SK-N-SH treated with all-trans-retinoic acid at 6 μM for 48 hours (cell line): ENCODE data around the gene ASIC1.

Experiments used
- ATAC-seq: fragments of 200-7000 bp; cut with Tn5 transposase; 3 replicates; pipeline ENCODE4 v1.9.1; 2020; ENCODE audit warnings: mild to moderate bottlenecking, moderate library complexity
- ARNTL ChIP-seq: fragments of 450-650 bp; formaldehyde crosslinking; IDR thresholded peaks from 2 replicates; pipeline ENCODE4 v1.5.0; 2020; ENCODE audit warnings: low read depth, mild to moderate bottlenecking, moderate library complexity, borderline replicate concordance
- BACH2 ChIP-seq: fragments of 250-450 bp; sonication (Bioruptor Pico); IDR thresholded peaks from 2 replicates; pipeline ENCODE4 v1.9.0; 2021; ENCODE audit warnings: mild to moderate bottlenecking, borderline replicate concordance
- CSDC2 ChIP-seq: fragments of 250-450 bp; sonication (Bioruptor Pico); IDR thresholded peaks from 2 replicates; pipeline ENCODE4 v1.5.0; 2020; ENCODE audit warnings: mild to moderate bottlenecking, moderate library complexity
- ESRRG ChIP-seq: fragments of 250-450 bp; sonication (Bioruptor Pico); IDR thresholded peaks from 2 replicates; pipeline ENCODE4 v1.6.1; 2021; ENCODE audit warnings: mild to moderate bottlenecking
- GLIS3 ChIP-seq: fragments of 250-450 bp; sonication (Bioruptor Pico); IDR thresholded peaks from 2 replicates; pipeline ENCODE4 v1.5.0; 2020; ENCODE audit warnings: mild to moderate bottlenecking, moderate library complexity
- ISL1 ChIP-seq: fragments of 250-450 bp; sonication (Bioruptor Pico); IDR thresholded peaks from 2 replicates; pipeline ENCODE4 v2.1.2; 2022; ENCODE audit warnings: mild to moderate bottlenecking, moderate library complexity
- OSR1 ChIP-seq: fragments of 250-450 bp; sonication (Bioruptor Pico); IDR thresholded peaks from 2 replicates; pipeline ENCODE4 v1.8.0; 2022; ENCODE audit warnings: moderate library complexity, mild to moderate bottlenecking, inconsistent platforms
- PPARA ChIP-seq: fragments of 250-450 bp; sonication (Bioruptor Pico); IDR thresholded peaks from 2 replicates; pipeline ENCODE4 v1.5.0; 2020; ENCODE audit warnings: mild to moderate bottlenecking, borderline replicate concordance
- RARB ChIP-seq: fragments of 250-450 bp; sonication (Bioruptor Pico); IDR thresholded peaks from 2 replicates; pipeline ENCODE4 v1.8.0; 2021; ENCODE audit warnings: mild to moderate bottlenecking, moderate library complexity
- SNAI2 ChIP-seq: fragments of 250-450 bp; sonication (Bioruptor Pico); IDR thresholded peaks from 2 replicates; pipeline ENCODE4 v1.5.0; 2020; ENCODE audit warnings: mild to moderate bottlenecking, moderate library complexity
- TCF4 ChIP-seq: fragments of 250-450 bp; sonication (Bioruptor Pico); IDR thresholded peaks from 2 replicates; pipeline ENCODE4 v1.8.0; 2021; ENCODE audit warnings: mild to moderate bottlenecking, moderate library complexity, borderline replicate concordance
- TOX ChIP-seq: fragments of 250-450 bp; sonication (Bioruptor Pico); IDR thresholded peaks from 2 replicates; pipeline ENCODE4 v1.8.0; 2021; ENCODE audit warnings: mild to moderate bottlenecking, moderate library complexity, borderline replicate concordance
- ZC3H10 ChIP-seq: fragments of 250-450 bp; sonication (Bioruptor Pico); IDR thresholded peaks from 2 replicates; pipeline ENCODE4 v1.5.1; 2021; ENCODE audit warnings: mild to moderate bottlenecking, moderate library complexity
- ZFP3 ChIP-seq: fragments of 250-450 bp; sonication (Bioruptor Pico); IDR thresholded peaks from 2 replicates; pipeline ENCODE4 v1.5.0; 2020; ENCODE audit warnings: mild to moderate bottlenecking, moderate library complexity
- ZFP30 ChIP-seq: fragments of 450-650 bp; formaldehyde crosslinking; IDR thresholded peaks from 2 replicates; pipeline ENCODE4 v1.5.0; 2022; ENCODE audit warnings: mild to moderate bottlenecking, moderate library complexity
- ZNF565 ChIP-seq: fragments of 450-650 bp; formaldehyde crosslinking; conservative IDR thresholded peaks from 2 replicates; pipeline ENCODE4 v1.5.0; 2020; ENCODE audit warnings: low read depth, mild to moderate bottlenecking, moderate library complexity
- ZNF70 ChIP-seq: fragments of 450-650 bp; formaldehyde crosslinking; IDR thresholded peaks from 2 replicates; pipeline ENCODE4 v1.5.0; 2020; ENCODE audit warnings: mild to moderate bottlenecking, moderate library complexity
- ZNF8 ChIP-seq: fragments of 450-650 bp; formaldehyde crosslinking; IDR thresholded peaks from 2 replicates; pipeline ENCODE4 v1.5.0; 2020; ENCODE audit warnings: mild to moderate bottlenecking, moderate library complexity
- TF ChIP-seq, protein P1 (sequence below): fragments of 250-450 bp; sonication (Bioruptor Pico); IDR thresholded peaks from 2 replicates; pipeline ENCODE4 v1.8.0; 2021; ENCODE audit warnings: low read depth, mild to moderate bottlenecking, moderate library complexity, borderline replicate concordance
- TF ChIP-seq, protein P2 (sequence below): fragments of 250-450 bp; sonication (Bioruptor Pico); IDR thresholded peaks from 2 replicates; pipeline ENCODE4 v1.5.1; 2020; ENCODE audit warnings: low read depth, mild to moderate bottlenecking, moderate library complexity
- TF ChIP-seq, protein P3 (sequence below): fragments of 250-450 bp; sonication (Bioruptor Pico); IDR thresholded peaks from 2 replicates; pipeline ENCODE4 v1.5.0; 2020; ENCODE audit warnings: mild to moderate bottlenecking, moderate library complexity
- TF ChIP-seq, protein P4 (sequence below): fragments of 250-450 bp; sonication (Bioruptor Pico); IDR thresholded peaks from 2 replicates; pipeline ENCODE4 v1.5.1; 2021; ENCODE audit warnings: mild to moderate bottlenecking, moderate library complexity

ASIC1 gene

GRCh38 chr12:50087151-50087550 lies 29.8 kb downstream of the ASIC1 start (continued):
- TF ChIP-seq, protein P1, sequence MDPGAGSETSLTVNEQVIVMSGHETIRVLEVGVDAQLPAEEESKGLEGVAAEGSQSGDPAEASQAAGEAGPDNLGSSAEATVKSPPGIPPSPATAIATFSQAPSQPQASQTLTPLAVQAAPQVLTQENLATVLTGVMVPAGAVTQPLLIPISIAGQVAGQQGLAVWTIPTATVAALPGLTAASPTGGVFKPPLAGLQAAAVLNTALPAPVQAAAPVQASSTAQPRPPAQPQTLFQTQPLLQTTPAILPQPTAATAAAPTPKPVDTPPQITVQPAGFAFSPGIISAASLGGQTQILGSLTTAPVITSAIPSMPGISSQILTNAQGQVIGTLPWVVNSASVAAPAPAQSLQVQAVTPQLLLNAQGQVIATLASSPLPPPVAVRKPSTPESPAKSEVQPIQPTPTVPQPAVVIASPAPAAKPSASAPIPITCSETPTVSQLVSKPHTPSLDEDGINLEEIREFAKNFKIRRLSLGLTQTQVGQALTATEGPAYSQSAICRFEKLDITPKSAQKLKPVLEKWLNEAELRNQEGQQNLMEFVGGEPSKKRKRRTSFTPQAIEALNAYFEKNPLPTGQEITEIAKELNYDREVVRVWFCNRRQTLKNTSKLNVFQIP, result no peak
- TF ChIP-seq ESRRG (CRISPR knock-in tag), result no peak
- TF ChIP-seq TOX, result no peak
- no peak for TF ChIP-seq ZNF565 (CRISPR knock-in tag)
- TF ChIP-seq ARNTL (CRISPR knock-in tag), result no peak
- TF ChIP-seq ZC3H10, result no peak
- no peak for TF ChIP-seq PPARA (CRISPR knock-in tag)
- no peak for TF ChIP-seq SNAI2 (CRISPR knock-in tag)
- TF ChIP-seq TCF4 (CRISPR knock-in tag), result no peak
- TF ChIP-seq, all 23 proteins: peak for 0

DNA sequence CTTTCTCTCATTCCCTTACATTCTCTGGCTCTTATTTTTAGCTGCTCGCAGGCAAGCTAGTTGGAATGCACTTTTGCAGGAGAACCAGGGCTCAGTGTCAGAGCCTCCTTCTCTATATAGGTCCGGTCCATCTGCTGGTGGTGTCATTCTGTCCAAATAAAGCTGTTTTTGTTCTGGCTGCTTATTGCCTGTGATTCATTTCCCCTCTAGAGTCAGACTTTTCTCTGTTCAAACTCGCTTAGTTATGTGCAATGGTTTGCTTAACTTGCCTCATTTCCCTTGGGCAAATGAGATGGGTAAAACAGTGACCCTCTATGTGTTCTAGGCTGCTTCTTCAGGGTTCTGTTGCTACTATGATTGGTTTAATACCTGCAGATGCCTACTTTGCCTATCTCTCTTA lies 30.6 kb downstream of the ASIC1 start:
- no peak for ATAC-seq

More for the DNA sequence above, 30.6 kb downstream of the ASIC1 start:
- TF ChIP-seq ESRRG (CRISPR knock-in tag) (no peak), ZFP3 (CRISPR knock-in tag) (no peak), RARB (no peak), ISL1 (CRISPR knock-in tag) (no peak), ZNF8 (CRISPR knock-in tag) (no peak), ZNF70 (CRISPR knock-in tag) (no peak), BACH2 (CRISPR knock-in tag) (no peak), ZNF565 (CRISPR knock-in tag) (no peak), SNAI2 (CRISPR knock-in tag) (no peak), GLIS3 (CRISPR knock-in tag) (no peak), OSR1 (CRISPR knock-in tag) (no peak), ZC3H10 (no peak), CSDC2 (CRISPR knock-in tag) (no peak), PPARA (CRISPR knock-in tag) (no peak), TCF4 (CRISPR knock-in tag) (no peak), ZFP30 (CRISPR knock-in tag) (no peak)
- TF ChIP-seq, protein P2, sequence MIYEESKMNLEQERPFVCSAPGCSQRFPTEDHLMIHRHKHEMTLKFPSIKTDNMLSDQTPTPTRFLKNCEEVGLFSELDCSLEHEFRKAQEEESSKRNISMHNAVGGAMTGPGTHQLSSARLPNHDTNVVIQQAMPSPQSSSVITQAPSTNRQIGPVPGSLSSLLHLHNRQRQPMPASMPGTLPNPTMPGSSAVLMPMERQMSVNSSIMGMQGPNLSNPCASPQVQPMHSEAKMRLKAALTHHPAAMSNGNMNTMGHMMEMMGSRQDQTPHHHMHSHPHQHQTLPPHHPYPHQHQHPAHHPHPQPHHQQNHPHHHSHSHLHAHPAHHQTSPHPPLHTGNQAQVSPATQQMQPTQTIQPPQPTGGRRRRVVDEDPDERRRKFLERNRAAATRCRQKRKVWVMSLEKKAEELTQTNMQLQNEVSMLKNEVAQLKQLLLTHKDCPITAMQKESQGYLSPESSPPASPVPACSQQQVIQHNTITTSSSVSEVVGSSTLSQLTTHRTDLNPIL (CRISPR knock-in tag), result no peak
- TF ChIP-seq, protein P1, result no peak
- TF ChIP-seq, protein P3, sequence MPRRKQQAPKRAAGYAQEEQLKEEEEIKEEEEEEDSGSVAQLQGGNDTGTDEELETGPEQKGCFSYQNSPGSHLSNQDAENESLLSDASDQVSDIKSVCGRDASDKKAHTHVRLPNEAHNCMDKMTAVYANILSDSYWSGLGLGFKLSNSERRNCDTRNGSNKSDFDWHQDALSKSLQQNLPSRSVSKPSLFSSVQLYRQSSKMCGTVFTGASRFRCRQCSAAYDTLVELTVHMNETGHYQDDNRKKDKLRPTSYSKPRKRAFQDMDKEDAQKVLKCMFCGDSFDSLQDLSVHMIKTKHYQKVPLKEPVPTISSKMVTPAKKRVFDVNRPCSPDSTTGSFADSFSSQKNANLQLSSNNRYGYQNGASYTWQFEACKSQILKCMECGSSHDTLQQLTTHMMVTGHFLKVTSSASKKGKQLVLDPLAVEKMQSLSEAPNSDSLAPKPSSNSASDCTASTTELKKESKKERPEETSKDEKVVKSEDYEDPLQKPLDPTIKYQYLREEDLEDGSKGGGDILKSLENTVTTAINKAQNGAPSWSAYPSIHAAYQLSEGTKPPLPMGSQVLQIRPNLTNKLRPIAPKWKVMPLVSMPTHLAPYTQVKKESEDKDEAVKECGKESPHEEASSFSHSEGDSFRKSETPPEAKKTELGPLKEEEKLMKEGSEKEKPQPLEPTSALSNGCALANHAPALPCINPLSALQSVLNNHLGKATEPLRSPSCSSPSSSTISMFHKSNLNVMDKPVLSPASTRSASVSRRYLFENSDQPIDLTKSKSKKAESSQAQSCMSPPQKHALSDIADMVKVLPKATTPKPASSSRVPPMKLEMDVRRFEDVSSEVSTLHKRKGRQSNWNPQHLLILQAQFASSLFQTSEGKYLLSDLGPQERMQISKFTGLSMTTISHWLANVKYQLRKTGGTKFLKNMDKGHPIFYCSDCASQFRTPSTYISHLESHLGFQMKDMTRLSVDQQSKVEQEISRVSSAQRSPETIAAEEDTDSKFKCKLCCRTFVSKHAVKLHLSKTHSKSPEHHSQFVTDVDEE (CRISPR knock-in tag), result no peak
- TF ChIP-seq, protein P4, sequence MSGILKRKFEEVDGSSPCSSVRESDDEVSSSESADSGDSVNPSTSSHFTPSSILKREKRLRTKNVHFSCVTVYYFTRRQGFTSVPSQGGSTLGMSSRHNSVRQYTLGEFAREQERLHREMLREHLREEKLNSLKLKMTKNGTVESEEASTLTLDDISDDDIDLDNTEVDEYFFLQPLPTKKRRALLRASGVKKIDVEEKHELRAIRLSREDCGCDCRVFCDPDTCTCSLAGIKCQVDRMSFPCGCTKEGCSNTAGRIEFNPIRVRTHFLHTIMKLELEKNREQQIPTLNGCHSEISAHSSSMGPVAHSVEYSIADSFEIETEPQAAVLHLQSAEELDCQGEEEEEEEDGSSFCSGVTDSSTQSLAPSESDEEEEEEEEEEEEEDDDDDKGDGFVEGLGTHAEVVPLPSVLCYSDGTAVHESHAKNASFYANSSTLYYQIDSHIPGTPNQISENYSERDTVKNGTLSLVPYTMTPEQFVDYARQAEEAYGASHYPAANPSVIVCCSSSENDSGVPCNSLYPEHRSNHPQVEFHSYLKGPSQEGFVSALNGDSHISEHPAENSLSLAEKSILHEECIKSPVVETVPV, result no peak
- TF ChIP-seq, all 23 proteins: peak for 0
